GM21737 (cell line): Measurements from ENCODE around the gene RDH8.
A peak's percentile ranks its signal among the peaks of the same experiment; 100 is the strongest.
"Not testable (repeated sequence)": the region's sequence is repeated elsewhere in the genome, so short reads cannot be mapped to it uniquely, and the experiment has no call there.

ENCODE experiments used
- ATAC-seq: cut with Tn5 transposase; IDR thresholded peaks from one replicate; pipeline ENCODE4 v1.9.1; 2021; ENCODE audit warnings: mild to moderate bottlenecking, moderate library complexity; ENCODE audit not compliant: unreplicated experiment

The RDH8 gene

DNA sequence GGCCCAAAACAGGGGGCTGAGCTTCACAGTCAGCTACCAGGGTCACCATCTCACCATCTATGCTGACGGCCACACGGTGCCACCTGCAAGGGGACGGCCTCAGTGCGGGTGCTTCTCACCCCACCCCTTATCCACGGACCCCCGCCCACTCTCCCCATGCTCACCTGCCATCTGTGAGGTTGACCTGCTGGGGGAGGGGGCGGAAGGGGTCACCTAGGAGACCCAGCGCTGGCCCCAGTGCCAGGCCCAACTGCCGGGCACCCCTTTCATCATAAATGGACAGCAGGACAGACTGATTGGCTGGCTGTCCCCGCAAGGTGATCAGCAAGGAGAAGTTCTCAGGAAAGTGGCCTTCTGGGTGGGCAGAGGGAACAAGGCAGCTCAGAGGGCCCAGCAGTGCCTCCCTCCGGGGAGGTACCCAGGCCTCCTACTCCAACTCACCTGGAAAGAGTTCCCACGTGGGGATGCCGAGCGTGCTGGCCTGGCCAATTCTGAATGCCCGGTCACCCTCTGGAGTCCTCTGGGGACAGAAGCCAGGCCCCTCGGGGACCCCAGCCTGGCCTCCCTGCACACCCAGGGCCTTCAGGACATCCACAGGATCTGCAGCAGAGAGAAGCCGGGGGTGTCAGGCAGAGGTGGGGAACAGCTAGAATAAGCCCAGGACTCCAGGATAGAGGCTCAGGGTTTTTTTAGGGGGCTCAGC, 7.5 kb upstream of the RDH8 start:
- no peak for ATAC-seq

DNA sequence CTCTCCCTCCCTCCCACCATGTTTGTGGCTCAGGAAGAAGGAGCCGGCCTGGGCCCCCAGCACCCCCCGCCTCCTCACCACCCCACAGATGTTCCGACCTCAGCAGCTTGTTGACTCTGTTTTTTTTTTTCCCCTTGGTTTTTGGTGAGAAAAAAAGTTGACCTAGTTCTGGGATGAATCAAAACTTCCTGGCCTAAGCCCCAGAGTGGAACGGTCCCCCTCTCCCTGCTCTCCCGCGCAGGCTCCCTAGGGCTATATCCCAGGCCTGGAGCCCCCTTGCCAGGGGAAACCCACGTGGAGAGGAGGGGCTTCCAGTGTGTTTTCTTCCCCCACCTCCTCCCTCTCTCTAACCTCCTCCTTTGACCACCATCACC, 7.0 kb upstream of the RDH8 start:
- ATAC-seq, result no peak

DNA sequence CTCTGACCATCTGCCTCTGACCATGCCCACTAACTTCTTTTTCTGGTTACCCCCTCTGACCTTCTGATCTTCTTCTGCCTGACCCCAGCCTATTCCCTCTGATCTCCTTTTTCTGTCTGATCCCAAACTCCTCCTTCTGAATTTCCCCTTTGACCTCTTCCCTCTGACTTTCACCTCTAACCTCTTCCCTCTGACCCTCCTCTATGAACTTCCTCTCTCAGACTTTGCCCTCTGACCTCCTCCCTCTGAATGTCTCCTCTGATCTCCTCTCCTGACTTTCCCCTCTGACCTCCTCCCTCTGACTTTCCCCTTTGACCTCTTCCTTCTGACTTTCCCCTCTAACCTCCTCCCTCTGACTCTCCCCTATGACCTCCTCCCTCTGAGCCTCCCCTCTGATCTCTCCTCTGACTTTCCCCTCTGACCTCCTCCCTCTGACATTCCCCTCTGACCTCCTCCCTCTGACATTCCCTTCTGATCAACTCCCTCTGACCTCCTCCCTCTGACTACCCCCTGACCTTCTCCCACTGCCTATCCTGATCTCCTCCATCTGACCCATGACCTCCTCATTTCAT, 6.4 kb upstream of the RDH8 start:
- no peak for ATAC-seq

DNA sequence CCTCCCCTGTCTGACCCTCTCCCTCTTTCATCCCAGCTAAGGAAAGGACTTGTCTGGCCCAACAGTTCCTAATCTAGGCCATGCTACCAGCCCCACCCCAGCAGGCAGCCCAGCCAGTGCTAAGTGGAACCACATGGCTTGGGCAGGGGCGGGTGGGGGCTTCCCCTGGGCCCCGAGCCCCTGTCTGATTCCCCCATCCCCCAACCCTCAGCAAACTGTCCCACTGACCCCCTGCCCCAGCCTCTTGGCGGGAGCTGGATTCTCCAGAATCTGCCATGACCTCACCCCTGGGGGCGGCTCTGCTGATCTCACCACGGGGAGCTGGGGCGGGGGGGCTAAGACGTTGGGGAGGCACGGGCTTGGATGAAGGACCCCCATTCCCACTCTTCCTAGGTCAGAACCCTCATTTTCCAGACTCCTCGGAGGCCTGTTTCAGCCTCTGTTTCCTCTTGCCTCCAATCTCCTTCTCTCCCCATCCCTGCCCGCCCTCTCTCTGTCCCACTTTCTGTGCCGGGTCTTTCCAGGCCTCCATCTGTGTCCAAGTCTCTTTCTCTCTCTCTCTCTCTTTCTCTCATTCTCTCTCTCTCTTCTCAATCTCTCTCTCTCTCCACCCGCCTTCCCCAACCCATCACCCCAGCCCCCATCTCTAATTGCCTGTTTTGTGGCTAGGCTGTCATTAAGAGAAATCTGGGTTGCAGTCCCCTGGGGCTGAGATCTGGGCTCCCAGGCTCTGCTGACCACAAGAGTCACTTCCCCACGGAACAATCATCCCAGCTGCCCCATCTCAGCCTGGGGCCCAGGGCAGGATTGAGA, 5.7 kb upstream of the RDH8 start:
- ATAC-seq, result no peak

DNA sequence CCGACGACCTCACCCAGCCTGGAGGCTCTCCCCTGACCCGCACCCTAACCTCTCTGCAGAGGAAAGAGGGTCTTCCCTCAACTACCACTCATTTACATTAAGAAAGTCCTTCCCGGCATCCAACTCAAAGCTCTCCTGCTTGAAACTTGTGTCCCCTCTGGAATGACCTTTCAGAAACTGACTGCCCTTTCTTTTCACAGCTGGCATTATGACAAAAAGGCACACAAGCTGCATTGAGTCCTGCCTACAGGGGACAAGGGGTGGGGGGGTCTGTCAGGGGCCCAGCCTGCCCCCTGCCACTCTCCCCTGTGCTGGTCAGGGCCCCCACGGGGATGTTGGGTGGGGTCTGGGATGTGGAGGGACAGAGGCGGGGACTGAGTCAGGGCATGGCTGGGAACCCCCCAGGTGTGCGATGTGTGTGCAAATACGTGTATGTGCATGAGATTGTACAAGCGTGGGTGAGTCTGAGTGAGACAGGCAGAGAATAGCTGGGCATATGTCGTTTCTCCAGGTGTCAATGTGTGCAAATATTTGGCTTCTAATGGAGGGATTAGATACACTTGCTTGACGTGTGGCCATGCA, 5.0 kb upstream of the RDH8 start:
- ATAC-seq, result no peak

DNA sequence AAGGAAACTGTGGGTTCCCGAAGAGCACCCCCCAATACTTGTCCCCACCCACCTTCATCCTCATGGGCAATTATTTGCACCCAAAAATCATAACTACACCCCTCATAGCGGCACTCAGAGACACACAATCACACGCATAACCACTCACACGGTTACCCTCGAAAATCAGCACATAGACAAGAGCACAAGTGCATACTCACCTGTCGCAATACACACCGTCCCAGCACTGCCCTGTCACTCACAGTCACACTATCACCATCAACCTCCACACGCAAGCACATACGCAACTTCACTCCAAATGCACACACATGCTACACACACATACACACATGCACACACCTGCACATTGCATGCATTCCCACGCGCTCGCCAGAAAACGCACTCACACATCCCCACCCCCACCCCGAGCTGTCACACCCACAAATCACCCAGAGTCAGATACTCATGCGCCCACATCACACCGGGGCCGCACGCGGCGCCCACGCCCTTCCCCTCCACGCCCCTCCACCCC, 3.5 kb upstream of the RDH8 start:
- ATAC-seq, result no peak

DNA sequence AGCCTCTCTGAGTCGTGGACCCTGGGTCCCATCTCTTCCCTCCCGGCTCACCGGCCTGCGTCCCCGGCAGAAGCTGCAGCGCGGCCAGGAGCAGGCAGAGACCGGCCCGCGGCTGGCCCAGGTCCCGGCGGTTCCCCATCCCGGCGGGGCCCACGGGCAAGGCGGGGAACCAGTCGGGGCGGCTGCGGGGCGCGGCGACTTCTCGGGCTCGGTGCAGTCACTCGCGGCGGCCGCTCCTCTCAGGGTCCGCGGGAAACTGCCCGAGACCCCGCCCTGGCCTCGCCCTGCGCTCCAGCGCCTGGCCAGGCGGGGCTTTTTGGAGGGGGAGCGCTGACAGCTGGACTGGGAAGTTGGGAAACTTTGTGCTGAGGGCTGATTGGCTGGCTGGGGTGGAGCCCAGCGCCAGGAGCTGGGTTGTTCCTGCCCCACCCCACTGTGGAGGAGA, 3.0 kb upstream of the RDH8 start, which contains the start of gene COL5A3:
COL5A3 (minus strand) TSS at position 258 of the 445 bp plus-strand sequence; CDS start at position 139, 119 bp downstream.
- no peak for ATAC-seq

DNA sequence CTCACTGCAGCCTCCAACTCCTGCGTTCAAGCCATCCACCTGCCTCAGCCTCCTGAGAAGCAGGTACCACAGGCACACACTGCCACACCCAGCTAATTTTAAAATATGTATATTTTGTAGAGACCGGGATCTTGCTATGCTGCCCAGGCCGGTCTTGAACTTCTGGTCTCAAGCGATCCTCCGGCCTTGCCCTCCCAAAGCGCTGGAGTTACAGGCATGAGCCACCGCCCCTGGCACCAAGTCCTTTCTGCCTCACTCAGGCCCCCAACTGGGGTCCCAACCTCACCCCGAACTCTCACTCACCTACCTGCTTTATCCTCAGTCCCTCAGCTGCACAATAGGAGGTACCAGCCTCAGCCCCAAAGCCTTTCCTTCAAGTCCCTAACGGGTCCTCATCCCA, 2.3 kb upstream of the RDH8 start:
- ATAC-seq, result no peak

DNA sequence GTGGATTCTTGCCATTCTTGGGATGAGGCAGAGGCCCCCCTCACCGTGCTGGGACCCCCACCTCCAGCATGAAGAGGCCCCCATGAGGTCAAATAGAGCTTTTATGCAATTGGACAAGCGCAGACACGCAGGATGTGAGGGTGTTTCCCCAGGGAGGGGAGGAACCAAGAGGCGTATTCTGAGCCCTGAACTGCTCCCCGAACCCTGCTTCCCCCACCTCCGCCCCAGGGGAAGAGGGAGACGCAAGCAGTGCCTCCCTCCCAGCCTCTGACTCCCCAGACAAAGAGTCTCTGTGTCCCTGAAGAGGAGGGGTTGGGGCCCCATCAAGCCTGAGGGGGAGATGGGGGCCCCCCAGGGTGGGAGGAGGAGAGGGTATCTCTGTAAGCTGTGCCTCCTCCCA, 1.3 kb upstream of the RDH8 start:
- ATAC-seq, result no peak

DNA sequence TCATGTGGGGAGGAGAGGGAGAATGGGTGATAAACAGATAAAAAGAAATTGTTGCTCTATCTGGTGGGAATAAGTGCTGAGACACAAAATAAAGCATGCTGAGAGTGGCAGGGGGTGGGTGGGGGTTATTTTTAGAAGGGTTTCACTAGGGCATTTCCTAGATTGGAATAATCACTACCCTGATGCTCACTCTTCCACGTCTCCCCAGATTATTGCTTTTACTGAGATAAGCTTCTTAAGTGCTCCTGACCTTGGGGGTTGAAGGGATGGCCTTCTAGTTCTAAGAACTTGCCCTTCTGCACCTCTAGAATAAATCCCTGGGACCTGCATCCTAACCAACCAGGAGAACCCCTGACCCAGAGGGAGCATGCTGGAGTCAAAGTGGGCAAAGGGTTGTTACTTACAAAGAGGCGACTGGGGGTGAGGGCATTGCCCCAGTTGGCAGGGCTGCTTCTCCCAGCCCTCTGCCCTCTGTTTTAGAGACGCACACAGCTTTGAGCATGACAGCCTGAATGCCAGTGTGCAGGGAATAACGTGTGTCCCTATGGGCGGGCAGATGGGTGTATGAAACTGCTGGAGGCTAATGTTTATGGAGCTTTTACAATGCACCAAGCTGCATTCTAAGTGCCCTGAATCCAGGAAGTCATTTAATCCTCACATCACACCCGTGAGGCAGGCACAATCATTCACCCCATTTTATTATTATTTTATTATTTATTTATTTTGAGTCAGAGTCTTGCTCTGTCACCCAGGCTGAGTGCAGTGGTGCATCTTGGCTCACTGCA, 743 bp downstream of the RDH8 start:
- ATAC-seq, result no peak

DNA sequence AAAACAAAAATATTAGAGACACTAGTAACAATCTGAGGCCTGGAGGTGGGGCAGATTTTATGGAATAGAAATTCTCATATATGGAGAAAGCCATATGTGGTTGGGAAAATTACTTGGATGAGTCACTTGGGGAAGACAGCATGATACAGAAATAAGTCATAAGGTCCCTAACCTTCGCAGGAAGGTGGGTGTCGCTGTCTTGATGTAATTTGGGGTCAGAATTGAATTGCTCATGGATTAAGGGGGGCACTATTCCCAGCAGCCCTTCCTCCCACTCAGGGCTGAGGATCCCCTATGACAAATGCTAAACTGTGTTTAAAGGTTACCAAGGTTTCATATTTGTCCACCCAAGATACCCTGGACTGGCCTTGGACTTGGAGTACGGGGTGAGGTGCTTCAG, 5.0 kb downstream of the RDH8 start:
- ATAC-seq, result no peak

DNA sequence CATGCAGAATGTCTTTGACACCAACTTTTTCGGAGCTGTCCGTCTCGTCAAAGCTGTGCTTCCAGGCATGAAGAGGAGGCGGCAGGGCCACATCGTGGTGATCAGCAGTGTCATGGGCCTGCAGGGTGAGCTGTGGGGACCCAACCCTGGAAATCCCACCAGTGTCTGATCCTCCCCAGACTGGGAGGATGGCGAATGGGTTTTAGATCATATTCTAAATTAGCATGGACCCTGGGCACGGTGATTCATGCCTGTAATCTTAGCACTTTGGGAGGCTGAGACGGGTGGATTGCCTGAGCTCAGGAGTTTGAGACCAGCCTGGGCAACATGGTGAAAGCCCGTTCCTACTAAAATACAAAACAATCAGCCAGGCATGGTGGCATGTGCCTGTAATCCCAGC, 5.5 kb downstream of the RDH8 start:
- ATAC-seq, result no peak

DNA sequence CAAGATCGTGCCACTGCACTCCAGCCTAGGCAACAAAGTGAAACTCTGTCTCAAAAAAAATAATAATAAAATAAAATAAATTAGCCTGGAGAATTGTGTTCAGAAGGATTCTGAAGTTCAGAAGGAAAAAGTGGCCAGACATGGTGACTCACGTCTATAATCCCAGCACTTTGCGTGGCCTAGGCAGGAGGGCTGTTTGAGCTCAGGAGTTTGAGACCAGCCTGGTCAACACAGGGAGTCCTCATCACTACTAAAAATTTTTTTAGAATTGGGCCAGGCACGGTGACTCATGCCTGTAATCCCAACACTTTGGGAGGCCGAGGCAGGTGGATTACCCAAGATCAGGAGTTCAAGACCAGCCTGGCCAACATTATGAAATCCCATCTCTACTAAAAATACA, 6.0 kb downstream of the RDH8 start:
- ATAC-seq, result no peak

DNA sequence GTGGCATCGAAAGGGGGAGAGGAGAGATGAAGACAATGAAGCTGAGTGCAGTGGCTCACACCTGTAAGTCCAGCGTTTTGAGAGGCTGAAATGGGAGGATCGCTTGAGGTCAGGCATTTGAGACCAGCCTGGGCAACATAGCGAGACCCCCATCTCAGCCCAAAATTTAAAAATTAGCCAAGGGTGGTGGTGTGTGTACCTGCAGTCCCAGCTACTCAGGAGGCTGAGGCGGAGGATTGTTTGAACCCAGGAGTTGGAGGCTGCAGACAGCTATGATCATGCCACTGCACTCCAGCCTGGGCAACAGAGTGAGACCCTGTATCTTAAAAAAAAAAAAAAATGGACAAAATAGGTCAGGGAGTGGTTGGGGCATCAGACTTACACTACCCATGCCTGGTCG, 7.6 kb downstream of the RDH8 start:
- no peak for ATAC-seq

DNA sequence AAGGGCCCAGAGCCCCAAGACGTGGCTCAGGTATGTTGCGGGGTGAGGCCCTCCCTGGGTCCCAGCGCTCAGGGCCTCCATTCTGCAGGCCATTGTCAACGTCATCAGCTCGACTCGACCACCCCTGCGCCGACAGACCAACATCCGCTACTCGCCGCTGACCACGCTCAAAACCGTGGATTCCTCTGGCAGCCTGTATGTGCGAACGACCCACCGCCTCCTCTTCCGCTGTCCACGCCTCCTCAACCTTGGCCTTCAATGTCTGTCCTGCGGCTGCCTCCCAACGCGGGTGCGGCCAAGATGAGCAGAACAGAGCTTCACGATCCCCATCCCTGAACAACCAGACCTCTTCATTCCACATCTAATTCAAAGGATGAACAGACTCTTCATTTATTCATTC, 8.2 kb downstream of the RDH8 start:
- ATAC-seq, result no peak

DNA sequence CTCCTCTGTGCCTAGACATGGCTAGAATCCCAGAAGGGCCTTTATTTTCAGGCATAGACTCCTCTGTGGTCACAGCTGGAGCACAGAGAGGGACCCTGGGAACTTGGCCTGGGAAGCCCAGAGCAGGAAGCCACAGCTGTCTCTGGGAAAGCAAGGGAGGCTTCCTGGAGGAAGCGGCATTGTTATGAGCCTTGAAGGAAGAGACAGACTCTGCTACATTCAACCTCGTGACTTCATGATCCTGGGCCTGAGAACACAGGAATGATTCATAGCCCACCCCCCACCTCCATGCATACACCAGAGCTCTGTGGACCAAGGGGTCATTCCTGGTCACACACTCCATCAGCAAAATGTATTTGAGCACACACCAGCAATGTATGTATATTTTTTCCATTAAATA, 8.6 kb downstream of the RDH8 start:
- no peak for ATAC-seq

DNA sequence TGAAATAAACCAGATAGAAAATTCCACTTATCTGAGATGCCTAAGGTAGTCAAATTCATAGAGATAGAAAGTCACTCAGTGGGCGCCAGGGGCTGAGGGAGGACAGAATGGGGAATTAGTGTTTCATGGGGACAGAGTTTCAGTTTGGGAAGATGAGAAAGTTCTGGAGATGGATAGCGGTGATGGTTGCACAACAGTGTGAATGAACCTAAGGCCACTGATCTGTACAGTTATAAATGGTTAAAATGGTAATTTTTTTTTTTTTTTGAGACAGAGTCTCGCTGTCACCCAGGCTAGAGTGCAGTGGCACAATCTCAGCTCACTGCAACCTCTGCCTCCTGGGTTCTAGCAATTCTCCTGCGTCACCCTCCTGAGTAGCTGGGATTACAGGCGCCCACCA, 9.8 kb downstream of the RDH8 start:
- not testable (repeated sequence) for ATAC-seq

DNA sequence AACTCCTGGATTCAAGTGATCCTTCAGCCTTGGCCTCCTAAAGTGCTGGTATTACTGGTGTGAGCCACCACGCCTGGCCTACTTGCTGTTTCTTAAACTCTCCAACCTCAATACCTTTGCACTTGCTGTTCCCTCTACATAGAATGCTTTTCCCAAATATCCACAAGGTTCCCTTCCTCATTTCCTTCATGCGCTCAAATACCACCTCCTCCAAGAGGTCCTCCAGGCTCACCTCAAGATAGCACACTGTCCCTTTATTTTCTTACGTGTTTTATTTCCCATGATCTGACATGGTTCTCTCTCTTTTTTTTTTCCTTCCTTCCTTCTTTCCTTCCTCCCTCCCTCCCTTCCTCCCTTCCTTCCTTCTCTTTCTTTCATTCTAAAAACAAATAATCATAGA, 13.5 kb downstream of the RDH8 start:
- ATAC-seq, result no peak

DNA sequence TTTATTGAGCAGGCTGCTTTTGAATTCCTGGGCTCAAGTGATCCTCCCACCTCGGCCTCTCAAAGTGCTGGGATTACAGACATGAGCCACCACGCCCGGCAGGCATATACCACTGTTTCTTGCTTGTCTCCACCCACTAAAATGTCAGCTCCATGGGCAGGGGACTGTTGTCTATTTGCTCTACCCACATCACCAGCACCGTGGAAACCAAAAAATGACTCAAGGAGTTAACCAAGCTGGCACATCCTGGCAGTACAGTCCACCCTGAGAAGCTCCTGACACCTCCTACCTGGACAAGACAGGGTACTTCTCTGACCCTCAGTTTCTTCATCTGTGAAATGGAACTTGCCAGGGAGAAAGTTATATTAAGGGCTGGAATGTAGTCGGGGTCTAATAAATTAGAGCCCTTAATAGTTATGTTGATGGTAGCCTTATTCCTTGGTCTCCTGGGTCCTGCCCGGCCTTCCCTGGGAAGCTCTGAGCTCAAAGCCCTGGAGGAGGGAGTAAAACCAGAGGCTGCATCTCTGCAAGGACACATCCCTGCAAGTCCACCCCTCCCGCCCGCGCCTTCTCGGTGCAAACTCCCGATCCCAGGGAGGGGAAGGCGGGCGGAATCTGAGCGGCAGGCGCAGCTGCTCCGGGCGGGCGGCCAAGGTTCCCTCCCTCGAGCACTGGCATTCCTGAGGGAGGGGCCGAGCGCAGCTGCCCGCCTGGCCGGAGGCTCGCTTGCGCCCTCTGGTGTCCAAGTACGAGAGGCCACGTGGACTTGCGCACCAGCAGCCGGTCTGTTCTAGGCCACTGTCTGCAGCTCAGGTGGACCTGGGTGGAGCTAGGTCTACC, 14.1 kb downstream of the RDH8 start:
- ATAC-seq, result peak; percentile 80

DNA sequence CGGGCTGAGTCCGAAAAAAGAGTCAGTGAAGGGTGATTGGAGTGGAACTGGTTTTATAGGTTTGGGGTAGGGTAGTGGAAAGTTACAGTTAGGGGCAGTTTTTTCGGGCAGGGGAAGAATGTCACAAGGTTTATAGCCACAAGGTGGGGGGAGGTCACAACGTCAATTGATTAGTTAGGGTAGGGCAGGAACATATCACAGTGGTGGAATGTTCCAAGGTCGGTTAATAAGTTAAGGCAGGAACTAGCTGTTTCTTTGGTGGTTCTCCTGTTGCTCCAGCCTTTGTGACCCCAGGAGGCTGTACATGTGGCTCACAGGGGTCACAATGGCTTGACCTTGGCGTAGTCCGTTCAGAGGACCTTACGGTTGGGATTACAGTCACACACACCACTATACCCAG, 20.3 kb downstream of the RDH8 start:
- no peak for ATAC-seq
